Left lung (tissue), 14 donors: ENCODE measurements around the gene SSTR1. TPM values are rescaled to one million over a fixed set of nuclear protein-coding genes. Genes with fewer than 3 reads are reported as not detected.

ENCODE experiments used
- ATAC-seq: fragments of 200-7000 bp; cut with Tn5 transposase; one replicate; pipeline ENCODE4 v1.9.1; 2020; ENCODE audit warnings: moderate library complexity
- DNase-seq, 4 donors: peaks; one replicate each; pipeline ENCODE4 v3.0.0-alpha.2; 2013 to 2020
- H3K27ac ChIP-seq, 2 donors: fragments of 200-600 bp; sonication (generic) in 1 of 2; one replicate each; pipeline versions ENCODE4 v1.5.0 to v1.8.0; 2020 to 2021
- H3K27me3 ChIP-seq, 2 donors: fragments of 200-600 bp; sonication (generic) in 1 of 2; one replicate each; pipeline versions ENCODE4 v1.5.0 to v1.8.0; 2020 to 2021
- H3K36me3 ChIP-seq, 2 donors: fragments of 200-600 bp; sonication (generic) in 1 of 2; one replicate each; pipeline versions ENCODE4 v1.5.0 to v1.8.0; 2020 to 2021
- H3K4me1 ChIP-seq, 2 donors: fragments of 200-600 bp; one replicate each; pipeline ENCODE4 v1.8.0; 2021
- H3K4me3 ChIP-seq, 2 donors: fragments of 200-600 bp; sonication (generic) in 1 of 2; one replicate each; pipeline versions ENCODE4 v1.5.0 to v1.8.0; 2020 to 2021; ENCODE audit warnings: mild to moderate bottlenecking in 1 of 2
- H3K9me3 ChIP-seq, 2 donors: fragments of 200-600 bp; sonication (generic) in 1 of 2; one replicate each; pipeline versions ENCODE4 v1.5.0 to v1.8.0; 2020 to 2021
- intact Hi-C, 2 donors: fragments of 100-400 bp; cut with DNase I; formaldehyde crosslinking; loops; one replicate each; pipeline versions ENCODE4 v1.11.2 to v1.14.2; 2022
- long read RNA-seq, 12 donors: library from polyadenylated mRNA in 2 of 12; unstranded in 2 of 12; transcript quantifications; one replicate each; pipeline ENCODE4 v2.0.0 and lab custom pipeline, GENCODE V29; 2019 to 2026
- polyA plus RNA-seq, 6 donors: library from polyadenylated mRNA; unstranded; fragments of 120-200 nt; gene quantifications; one replicate each; pipeline ENCODE4 v1.2.1, GENCODE V29; 2013; ENCODE audit not compliant: insufficient read length in 6 of 6
- total RNA-seq, 2 donors: library from RNA; stranded (reverse); fragmentation: NEBNext Ultra II Directional; extraction: Animal tissue kit (Norgen Biotek cat#: 25700); gene quantifications; one replicate each; pipeline ENCODE4 v1.2.1, GENCODE V29; 2021
- TF ChIP-seq, protein P1 (sequence below), 2 donors: fragments of 200-600 bp; sonication (generic) in 1 of 2; IDR thresholded peaks; one replicate each; pipeline versions ENCODE4 v1.5.0 to v1.8.0; 2021; ENCODE audit warnings: antibody characterized with exemption in 2 of 2
- donor health status: DM: no; HTN: yes; CAD: no.
- donor health status: DM: no; HTN: no; CAD: no.

Gene SSTR1, protein sequence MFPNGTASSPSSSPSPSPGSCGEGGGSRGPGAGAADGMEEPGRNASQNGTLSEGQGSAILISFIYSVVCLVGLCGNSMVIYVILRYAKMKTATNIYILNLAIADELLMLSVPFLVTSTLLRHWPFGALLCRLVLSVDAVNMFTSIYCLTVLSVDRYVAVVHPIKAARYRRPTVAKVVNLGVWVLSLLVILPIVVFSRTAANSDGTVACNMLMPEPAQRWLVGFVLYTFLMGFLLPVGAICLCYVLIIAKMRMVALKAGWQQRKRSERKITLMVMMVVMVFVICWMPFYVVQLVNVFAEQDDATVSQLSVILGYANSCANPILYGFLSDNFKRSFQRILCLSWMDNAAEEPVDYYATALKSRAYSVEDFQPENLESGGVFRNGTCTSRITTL
- total RNA-seq = 1 to 10 TPM; 4.3 to 6.6 TPM
- polyA plus RNA-seq = 1 to 10 TPM; 1.0 to 4.6 (median 2.3) TPM
- long read RNA-seq, donor 1 = 0 reads
- long read RNA-seq, donor 2 = 0 reads
- long read RNA-seq, donor 3 = 0 reads
- long read RNA-seq, donor 4, partial matches to known transcripts = 0 of 1 reads
- long read RNA-seq, donor 4, other reads (novel, unspliced or antisense) = 1 of 1 reads
- long read RNA-seq, donor 5 = 0 reads
- long read RNA-seq, donor 6 = 0 reads
- long read RNA-seq, donor 7 = 0 reads
- long read RNA-seq, donor 8 = 0 reads
- long read RNA-seq, donor 9 = 0 reads
- long read RNA-seq, donor 10 = 0 reads
- long read RNA-seq, donor 11 = 0 reads
- long read RNA-seq, donor 12 = 0 reads

DNA sequence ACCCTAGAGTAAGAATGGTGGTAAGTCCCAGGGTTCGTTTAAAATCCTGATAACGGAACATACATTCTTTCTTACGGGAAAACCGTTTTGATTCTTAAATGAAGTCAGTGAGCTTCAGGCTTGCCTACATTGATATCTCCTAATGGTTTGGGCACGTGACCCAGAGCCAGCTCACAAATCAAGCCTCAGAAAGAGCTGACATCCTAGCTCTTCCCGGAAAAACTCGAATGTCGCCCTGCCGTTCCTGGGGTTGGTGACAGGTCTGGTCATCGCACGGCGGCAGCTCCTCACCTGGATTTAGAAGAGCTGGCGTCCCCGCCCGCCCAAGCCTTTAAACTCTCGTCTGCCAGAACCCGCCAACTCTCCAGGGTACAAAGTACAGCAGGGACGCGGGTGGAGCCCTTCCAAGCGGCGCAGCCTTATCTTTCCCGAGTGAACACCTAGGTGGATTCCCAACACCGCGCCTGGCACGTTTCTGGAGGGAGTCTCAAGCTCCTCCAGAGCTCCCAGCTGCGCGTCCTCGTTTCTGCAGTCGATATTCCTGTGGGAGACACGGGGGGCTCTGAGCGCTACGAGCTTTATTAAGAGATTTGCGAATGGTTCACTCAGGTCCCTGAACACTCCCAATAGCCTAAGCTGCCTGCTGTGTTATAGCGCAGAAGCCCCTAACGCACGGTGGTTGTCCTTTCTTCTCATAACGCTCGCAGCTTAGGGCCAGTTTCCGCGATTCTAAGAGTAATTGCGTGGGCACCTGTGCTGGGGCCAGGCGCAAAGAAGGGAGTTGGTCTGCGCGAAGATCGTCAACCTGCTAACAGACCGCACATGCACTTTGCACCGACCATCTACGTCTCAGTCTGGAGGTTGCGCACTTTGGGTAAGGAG lies at the start of gene SSTR1:
Gene SSTR1 (plus strand): TSS at position 169 of the 882 bp plus-strand sequence. CDS start 1,486 bp downstream, outside the sequence.
- H3K4me3 ChIP-seq = peak within 1 kb of the TSS; percentile 7 to 37
- peak in 1 of 4 donors; percentile 74 for DNase-seq
- H3K4me1 ChIP-seq = peaks cover 0 to 13% of the 10 kb centered on the region in 2 donors
- peaks cover 52 to 62% of the 10 kb centered on the region in 2 donors for H3K27me3 ChIP-seq
- no peak within 1 kb of the TSS for H3K27ac ChIP-seq
- ATAC-seq = peak; percentile 11
- intact Hi-C loops = no loop called here
- TF ChIP-seq, protein P1, sequence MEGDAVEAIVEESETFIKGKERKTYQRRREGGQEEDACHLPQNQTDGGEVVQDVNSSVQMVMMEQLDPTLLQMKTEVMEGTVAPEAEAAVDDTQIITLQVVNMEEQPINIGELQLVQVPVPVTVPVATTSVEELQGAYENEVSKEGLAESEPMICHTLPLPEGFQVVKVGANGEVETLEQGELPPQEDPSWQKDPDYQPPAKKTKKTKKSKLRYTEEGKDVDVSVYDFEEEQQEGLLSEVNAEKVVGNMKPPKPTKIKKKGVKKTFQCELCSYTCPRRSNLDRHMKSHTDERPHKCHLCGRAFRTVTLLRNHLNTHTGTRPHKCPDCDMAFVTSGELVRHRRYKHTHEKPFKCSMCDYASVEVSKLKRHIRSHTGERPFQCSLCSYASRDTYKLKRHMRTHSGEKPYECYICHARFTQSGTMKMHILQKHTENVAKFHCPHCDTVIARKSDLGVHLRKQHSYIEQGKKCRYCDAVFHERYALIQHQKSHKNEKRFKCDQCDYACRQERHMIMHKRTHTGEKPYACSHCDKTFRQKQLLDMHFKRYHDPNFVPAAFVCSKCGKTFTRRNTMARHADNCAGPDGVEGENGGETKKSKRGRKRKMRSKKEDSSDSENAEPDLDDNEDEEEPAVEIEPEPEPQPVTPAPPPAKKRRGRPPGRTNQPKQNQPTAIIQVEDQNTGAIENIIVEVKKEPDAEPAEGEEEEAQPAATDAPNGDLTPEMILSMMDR (IDR thresholded peaks at IDR 0.05) = no peak
- no peaks in the 10 kb centered on the region for H3K36me3 ChIP-seq
- H3K9me3 ChIP-seq = no peaks in the 10 kb centered on the region

DNA sequence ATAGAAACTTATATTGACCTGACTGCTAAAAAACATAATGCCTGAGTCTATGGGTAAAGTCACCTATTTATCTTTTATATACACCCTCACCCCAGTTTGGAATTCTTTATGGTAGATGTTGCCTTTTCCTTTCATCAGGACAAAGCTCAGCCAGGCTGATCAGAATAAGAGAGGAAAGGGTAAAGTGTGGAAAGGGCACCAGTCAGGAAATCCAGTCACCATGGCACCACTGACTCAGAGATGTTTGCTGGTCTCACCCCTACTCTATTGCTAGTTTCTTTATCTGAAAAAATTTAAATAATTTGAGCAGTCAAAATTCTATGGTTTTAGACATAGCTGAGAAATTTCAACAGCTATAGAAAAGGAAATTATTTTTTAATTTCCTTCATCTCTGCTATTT lies 49.2 kb upstream of the SSTR1 start:
- TF ChIP-seq, protein P1 (IDR thresholded peaks at IDR 0.05) = no peak
- Histone ChIP-seq H3K36me3 (no peaks in the 10 kb centered on the region), H3K9me3 (no peaks in the 10 kb centered on the region), H3K4me1 (no peaks in the 10 kb centered on the region), H3K4me3 (no peak overlapping the region), H3K27me3 (no peaks in the 10 kb centered on the region), H3K27ac (no peak overlapping the region)
- DNase-seq (no peak), ATAC-seq (no peak)
- intact Hi-C loops = no loop called here

DNA sequence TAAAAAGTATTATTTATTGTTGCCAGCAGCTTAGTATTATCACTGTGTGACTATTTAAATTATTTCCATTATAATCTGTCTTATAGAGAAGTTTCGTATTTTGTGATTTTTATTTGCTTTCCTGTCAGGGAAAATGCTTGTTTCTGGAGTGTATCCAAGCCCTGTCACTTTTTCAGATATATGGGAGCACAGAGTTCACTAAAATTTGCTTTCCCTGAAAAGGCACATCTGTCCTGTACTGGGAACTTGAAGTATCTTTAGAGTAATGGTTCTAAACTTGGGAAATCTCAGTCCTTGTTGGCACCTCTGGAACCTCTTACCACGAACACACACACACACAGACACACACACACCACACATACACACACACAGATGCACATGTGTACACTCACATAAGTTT lies 39.3 kb upstream of the SSTR1 start:
- H3K27ac ChIP-seq = no peak overlapping the region
- DNase-seq (no peak), ATAC-seq (no peak)
- H3K4me1 ChIP-seq = peaks cover 0 to 3% of the 10 kb centered on the region in 2 donors
- intact Hi-C loops = no loop called here
- H3K36me3 ChIP-seq = no peaks in the 10 kb centered on the region
- no peak overlapping the region for H3K4me3 ChIP-seq
- H3K9me3 ChIP-seq = no peaks in the 10 kb centered on the region
- TF ChIP-seq, protein P1 (IDR thresholded peaks at IDR 0.05) = no peak
- H3K27me3 ChIP-seq = no peaks in the 10 kb centered on the region

DNA sequence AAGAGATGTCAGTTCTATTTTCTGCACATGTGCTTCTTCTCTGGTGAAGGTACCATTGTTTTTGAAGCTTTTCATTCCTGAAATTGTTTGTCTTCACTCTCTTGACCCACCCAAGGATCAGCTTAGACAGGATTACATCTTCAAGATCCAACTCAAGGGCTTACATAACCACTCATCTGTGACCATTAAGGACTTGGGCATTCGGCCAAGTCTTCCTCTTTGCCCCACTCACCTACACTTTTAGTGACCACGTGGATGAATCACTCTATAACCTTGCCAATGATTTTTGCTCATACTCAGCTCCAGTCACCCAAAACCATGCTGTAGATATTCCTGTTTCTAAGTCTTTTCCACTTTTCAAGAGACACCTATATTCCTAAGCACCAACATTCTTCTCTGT lies 36.5 kb upstream of the SSTR1 start:
- Histone ChIP-seq H3K4me3 (no peak overlapping the region), H3K27ac (no peak overlapping the region), H3K4me1 (peaks cover 0 to 3% of the 10 kb centered on the region in 2 donors), H3K9me3 (no peaks in the 10 kb centered on the region), H3K27me3 (no peaks in the 10 kb centered on the region), H3K36me3 (no peaks in the 10 kb centered on the region)
- intact Hi-C loops = no loop called here
- DNase-seq (peak in 1 of 4 donors; percentile 37), ATAC-seq (peak; percentile 83)
- TF ChIP-seq, protein P1 (IDR thresholded peaks at IDR 0.05) = no peak
